MM.1S (cell line): ENCODE results near the gene TTI1.

Experiments
- DNase-seq: peaks from one replicate; pipeline ENCODE4 v3.0.0-alpha.2; 2015
- H2AFZ ChIP-seq: fragments of 300-600 bp; sonication (generic); 2 replicates; pipeline ENCODE4 v1.6.0; 2016; ENCODE audit warnings: antibody characterized with exemption, low read length
- H3F3A ChIP-seq: fragments of 300-600 bp; sonication (generic); 2 replicates; pipeline ENCODE4 v1.6.1; 2016; ENCODE audit warnings: mild to moderate bottlenecking, antibody characterized with exemption, low read length, moderate library complexity, mixed read lengths; ENCODE audit not compliant: insufficient read depth
- H3K27ac ChIP-seq: fragments of 300-600 bp; sonication (generic); 2 replicates; pipeline ENCODE4 v1.5.1; 2016; ENCODE audit warnings: mild to moderate bottlenecking, low read length
- H3K27me3 ChIP-seq: fragments of 300-600 bp; sonication (generic); replicated peaks from 2 replicates; pipeline ENCODE4 v1.6.0; 2016; ENCODE audit warnings: low read length; ENCODE audit not compliant: insufficient read depth
- H3K36me3 ChIP-seq: fragments of 300-600 bp; sonication (generic); replicated peaks from 2 replicates; pipeline ENCODE4 v1.6.1; 2016; ENCODE audit warnings: mild to moderate bottlenecking, low read length, mixed read lengths; ENCODE audit not compliant: insufficient read depth
- H3K4me1 ChIP-seq: fragments of 300-600 bp; sonication (generic); 2 replicates; pipeline ENCODE4 v1.6.1; 2016; ENCODE audit warnings: low read length, mixed read lengths
- H3K4me2 ChIP-seq: fragments of 300-600 bp; sonication (generic); 2 replicates; pipeline ENCODE4 v1.6.0; 2016; ENCODE audit warnings: low read depth, low read length
- H3K4me3 ChIP-seq: fragments of 300-600 bp; sonication (generic); 2 replicates; pipeline ENCODE4 v1.5.1; 2016; ENCODE audit warnings: low read length, mixed read lengths
- H3K79me2 ChIP-seq: fragments of 300-600 bp; sonication (generic); 2 replicates; pipeline ENCODE4 v1.6.1; 2016; ENCODE audit warnings: mixed run types, low read length, mixed read lengths
- H3K9ac ChIP-seq: fragments of 300-600 bp; sonication (generic); 2 replicates; pipeline ENCODE4 v1.6.1; 2016; ENCODE audit warnings: low read length, mixed read lengths
- H3K9me2 ChIP-seq: fragments of 300-600 bp; sonication (generic); replicated peaks from 2 replicates; pipeline ENCODE4 v1.6.1; 2016; ENCODE audit warnings: mild to moderate bottlenecking, low read length, mixed read lengths; ENCODE audit not compliant: insufficient read depth
- H3K9me3 ChIP-seq: fragments of 300-600 bp; sonication (generic); replicated peaks from 2 replicates; pipeline ENCODE4 v1.6.1; 2016; ENCODE audit warnings: mild to moderate bottlenecking, low read length, mixed read lengths; ENCODE audit not compliant: insufficient read depth
- H4K20me1 ChIP-seq: fragments of 300-600 bp; sonication (generic); 2 replicates; pipeline ENCODE4 v1.6.1; 2016; ENCODE audit warnings: mild to moderate bottlenecking, low read length, moderate library complexity, mixed read lengths; ENCODE audit not compliant: insufficient read depth
- CTCF ChIP-seq: fragments of 300-600 bp; sonication (generic); IDR thresholded peaks from 2 replicates; pipeline ENCODE4 v1.5.1; 2016; ENCODE audit warnings: antibody characterized with exemption, low read length, mixed read lengths
- EZH2 ChIP-seq: fragments of 300-600 bp; sonication (generic); optimal IDR thresholded peaks from 2 replicates; pipeline ENCODE3; 2017; ENCODE audit warnings: low read depth, mild to moderate bottlenecking, antibody characterized with exemption, low read length, mixed read lengths
- EZH2phosphoT487 ChIP-seq: fragments of 300-600 bp; sonication (generic); IDR thresholded peaks from 2 replicates; pipeline ENCODE4 v1.6.1; 2018; ENCODE audit warnings: antibody characterized with exemption, low read length

The TTI1 gene

GRCh38 chr20:37954190-37954589 is 79.1 kb downstream of the TTI1 start:
- no peaks in the 10 kb centered on the region for H3K9me3 ChIP-seq
- H3K9ac ChIP-seq, result no peak overlapping the region
- H3K9me2 ChIP-seq, result no peaks in the 10 kb centered on the region
- H3K27ac ChIP-seq, result no peak overlapping the region
- no peaks in the 10 kb centered on the region for H3F3A ChIP-seq
- TF ChIP-seq EZH2phosphoT487 (no peak), EZH2 (no peak), CTCF (no peak)
- H3K4me2 ChIP-seq, result no peak overlapping the region
- no peak overlapping the region for H2AFZ ChIP-seq
- no peaks in the 10 kb centered on the region for H3K4me1 ChIP-seq
- no peaks in the 10 kb centered on the region for H3K79me2 ChIP-seq
- H4K20me1 ChIP-seq, result no peaks in the 10 kb centered on the region
- H3K36me3 ChIP-seq, result no peaks in the 10 kb centered on the region
- no peak overlapping the region for H3K4me3 ChIP-seq
- H3K27me3 ChIP-seq, result no peaks in the 10 kb centered on the region
- DNase-seq, result no peak

- no peak overlapping the region for H3K4me2 ChIP-seq
- no peak overlapping the region for H2AFZ ChIP-seq
- no peaks in the 10 kb centered on the region for H3K79me2 ChIP-seq
- no peaks in the 10 kb centered on the region for H3K36me3 ChIP-seq
- H3F3A ChIP-seq, result no peaks in the 10 kb centered on the region
- H3K27me3 ChIP-seq, result no peaks in the 10 kb centered on the region
- H3K9me3 ChIP-seq, result no peaks in the 10 kb centered on the region
- H4K20me1 ChIP-seq, result no peaks in the 10 kb centered on the region
- no peak overlapping the region for H3K9ac ChIP-seq
- H3K4me1 ChIP-seq, result no peaks in the 10 kb centered on the region
- H3K4me3 ChIP-seq, result no peak overlapping the region
- H3K9me2 ChIP-seq, result no peaks in the 10 kb centered on the region
- TF ChIP-seq CTCF, result no peak
- TF ChIP-seq EZH2phosphoT487, result no peak
- no peak for TF ChIP-seq EZH2
- no peak overlapping the region for H3K27ac ChIP-seq
- no peak for DNase-seq
Observed at GRCh38 chr20:37948956-37949355, 84.3 kb downstream of the TTI1 start.

- no peak overlapping the region for H3K4me3 ChIP-seq
- no peak overlapping the region for H3K27ac ChIP-seq
- no peak overlapping the region for H3K4me2 ChIP-seq
- H3K36me3 ChIP-seq, result no peaks in the 10 kb centered on the region
- no peaks in the 10 kb centered on the region for H3K9me2 ChIP-seq
- H3K79me2 ChIP-seq, result no peaks in the 10 kb centered on the region
- H2AFZ ChIP-seq, result no peak overlapping the region
- no peaks in the 10 kb centered on the region for H3K27me3 ChIP-seq
- no peaks in the 10 kb centered on the region for H3K4me1 ChIP-seq
- no peak for DNase-seq
- no peaks in the 10 kb centered on the region for H4K20me1 ChIP-seq
- TF ChIP-seq EZH2phosphoT487, result no peak
- TF ChIP-seq EZH2, result no peak
- no peak for TF ChIP-seq CTCF
- H3K9ac ChIP-seq, result no peak overlapping the region
- no peaks in the 10 kb centered on the region for H3K9me3 ChIP-seq
- H3F3A ChIP-seq, result no peaks in the 10 kb centered on the region
Observed at GRCh38 chr20:37947943-37948342, 85.3 kb downstream of the TTI1 start.

GRCh38 chr20:37946946-37947345 is 86.3 kb downstream of the TTI1 start:
- H4K20me1 ChIP-seq, result no peaks in the 10 kb centered on the region
- H3K9ac ChIP-seq, result no peak overlapping the region
- TF ChIP-seq EZH2phosphoT487, result no peak
- TF ChIP-seq EZH2, result no peak
- TF ChIP-seq CTCF, result no peak
- no peak for DNase-seq
- no peak overlapping the region for H3K4me3 ChIP-seq
- no peaks in the 10 kb centered on the region for H3K9me2 ChIP-seq
- no peak overlapping the region for H2AFZ ChIP-seq
- no peak overlapping the region for H3K27ac ChIP-seq
- no peaks in the 10 kb centered on the region for H3K27me3 ChIP-seq
- no peak overlapping the region for H3K4me2 ChIP-seq
- no peaks in the 10 kb centered on the region for H3K79me2 ChIP-seq
- no peaks in the 10 kb centered on the region for H3K4me1 ChIP-seq
- no peaks in the 10 kb centered on the region for H3F3A ChIP-seq
- no peaks in the 10 kb centered on the region for H3K9me3 ChIP-seq
- no peaks in the 10 kb centered on the region for H3K36me3 ChIP-seq
